ENCODE data around the gene RPS26. TPM values are rescaled to one million over a fixed set of nuclear protein-coding genes. Genes with fewer than 3 reads are reported as not detected.
A peak's percentile ranks its signal among the peaks of the same experiment; 100 is the strongest.
"Not testable (repeated sequence)": the region's sequence is repeated elsewhere in the genome, so short reads cannot be mapped to it uniquely, and the experiment has no call there.

RPS26 gene
- total RNA-seq, 3 donors from 2014 or later, result 28.8 to 81.1 (median 34.5) TPM

DNA sequence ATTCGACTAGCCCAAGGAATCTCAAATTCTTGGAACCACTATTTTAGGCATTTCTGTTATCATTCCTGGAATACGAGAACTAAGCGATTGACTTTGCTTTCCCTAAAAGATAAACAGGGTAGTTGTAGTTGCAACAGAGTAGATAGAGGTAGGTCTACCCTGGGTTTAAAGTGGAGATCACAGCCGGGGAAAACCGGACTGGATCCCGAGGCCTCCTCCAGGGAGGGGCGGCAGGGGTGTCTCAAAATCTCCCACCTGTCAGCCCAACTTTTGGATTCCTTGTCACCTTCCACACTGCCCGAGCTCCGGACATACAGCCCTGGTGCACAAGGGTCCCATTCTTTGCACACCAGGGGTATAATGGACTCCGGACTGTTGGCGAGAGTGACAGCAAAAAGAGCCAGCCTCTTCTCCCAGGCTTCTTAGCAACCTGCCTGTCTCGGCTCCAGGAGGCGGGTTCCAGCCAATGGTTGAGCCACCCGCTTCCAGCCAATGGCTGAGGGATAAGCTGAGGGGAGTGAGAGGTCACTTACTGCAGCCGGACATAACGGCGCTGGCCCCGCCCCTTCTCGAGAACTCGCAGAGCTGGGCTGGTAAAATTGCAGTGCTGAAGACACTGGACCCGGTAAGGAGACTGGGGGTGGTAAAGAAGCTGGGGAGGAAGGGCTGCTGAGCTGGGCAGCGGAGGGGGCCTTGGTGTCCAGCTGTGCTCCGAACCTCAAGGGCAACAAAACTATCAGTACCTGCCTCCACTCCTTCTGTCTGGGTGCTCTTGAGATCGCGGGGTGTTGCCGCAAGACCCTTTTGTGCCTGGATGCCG lies 44.8 kb upstream of the RPS26 start, which contains the start of gene SUOX:
Gene SUOX, plus strand, starts transcription at position 562 of the 820 bp plus-strand sequence. CDS start 4,946 bp downstream, outside the sequence.
- H3K4me3 ChIP-seq, result peak within 1 kb of the TSS; percentile 39
- ATAC-seq (peak; percentile 98), DNase-seq (peak; percentile 95 to 97 (median 95))
- no peaks in the 10 kb centered on the region for H3K9me3 ChIP-seq
- TF ChIP-seq, protein P1, sequence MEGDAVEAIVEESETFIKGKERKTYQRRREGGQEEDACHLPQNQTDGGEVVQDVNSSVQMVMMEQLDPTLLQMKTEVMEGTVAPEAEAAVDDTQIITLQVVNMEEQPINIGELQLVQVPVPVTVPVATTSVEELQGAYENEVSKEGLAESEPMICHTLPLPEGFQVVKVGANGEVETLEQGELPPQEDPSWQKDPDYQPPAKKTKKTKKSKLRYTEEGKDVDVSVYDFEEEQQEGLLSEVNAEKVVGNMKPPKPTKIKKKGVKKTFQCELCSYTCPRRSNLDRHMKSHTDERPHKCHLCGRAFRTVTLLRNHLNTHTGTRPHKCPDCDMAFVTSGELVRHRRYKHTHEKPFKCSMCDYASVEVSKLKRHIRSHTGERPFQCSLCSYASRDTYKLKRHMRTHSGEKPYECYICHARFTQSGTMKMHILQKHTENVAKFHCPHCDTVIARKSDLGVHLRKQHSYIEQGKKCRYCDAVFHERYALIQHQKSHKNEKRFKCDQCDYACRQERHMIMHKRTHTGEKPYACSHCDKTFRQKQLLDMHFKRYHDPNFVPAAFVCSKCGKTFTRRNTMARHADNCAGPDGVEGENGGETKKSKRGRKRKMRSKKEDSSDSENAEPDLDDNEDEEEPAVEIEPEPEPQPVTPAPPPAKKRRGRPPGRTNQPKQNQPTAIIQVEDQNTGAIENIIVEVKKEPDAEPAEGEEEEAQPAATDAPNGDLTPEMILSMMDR (IDR thresholded peaks at IDR 0.05), result no peak
- intact Hi-C loops (cut with DNase I, micrococcal nuclease), result no loop called here
- peaks cover 8% of the 10 kb centered on the region for H3K4me1 ChIP-seq (ENCODE audit: low read depth)
- H3K36me3 ChIP-seq (ENCODE audit: low read depth), result no peaks in the 10 kb centered on the region

DNA sequence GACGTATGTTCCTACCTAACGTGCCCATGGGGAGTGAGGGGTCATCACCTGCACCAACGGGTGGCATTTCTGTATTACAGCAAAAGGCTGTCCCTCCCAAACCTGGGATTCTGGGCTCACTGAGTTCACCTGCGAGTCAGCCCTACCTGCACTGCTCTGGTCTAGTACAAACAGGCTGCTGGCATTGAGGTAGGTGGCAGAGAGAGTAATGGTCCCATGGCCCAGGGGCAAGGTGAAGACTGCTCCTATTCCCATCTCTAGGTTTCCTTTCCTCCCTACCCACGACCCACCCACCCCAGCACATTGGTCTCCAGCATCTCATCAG lies 44.2 kb upstream of the RPS26 start:
- Histone ChIP-seq H3K4me3 (peak overlapping the region; percentile 39), H3K4me1 (ENCODE audit: low read depth) (peaks cover 8% of the 10 kb centered on the region), H3K36me3 (ENCODE audit: low read depth) (no peaks in the 10 kb centered on the region), H3K9me3 (no peaks in the 10 kb centered on the region)
- ATAC-seq (peak; percentile 53), DNase-seq (peak in 1 of 3 donors; percentile 43)
- TF ChIP-seq, protein P1 (IDR thresholded peaks at IDR 0.05), result no peak
- intact Hi-C loops (cut with DNase I, micrococcal nuclease), result no loop called here

DNA sequence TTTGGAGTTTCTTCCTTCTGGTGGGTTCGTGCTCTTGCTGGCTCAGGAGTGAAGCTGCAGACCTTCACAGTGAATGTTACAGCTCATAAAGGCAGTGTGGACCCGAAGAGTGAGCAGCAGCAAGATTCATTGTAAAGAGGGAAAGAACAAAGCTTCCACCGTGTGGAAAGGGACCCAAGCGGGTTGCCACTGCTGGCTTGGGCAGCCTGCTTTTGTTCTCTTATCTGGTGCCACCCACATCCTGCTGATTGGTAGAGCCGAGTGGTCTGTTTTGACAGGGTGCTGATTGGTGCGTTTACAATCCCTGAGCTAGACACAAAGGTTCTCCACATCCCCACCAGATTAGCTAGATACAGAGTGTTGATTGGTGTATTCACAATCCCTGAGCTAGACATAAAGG lies 42.2 kb upstream of the RPS26 start:
- DNase-seq; H3K4me3 ChIP-seq; H3K4me1 ChIP-seq (ENCODE audit: low read depth); intact Hi-C loops (cut with DNase I, micrococcal nuclease); H3K36me3 ChIP-seq (ENCODE audit: low read depth); ATAC-seq; H3K9me3 ChIP-seq: not testable (repeated sequence)

DNA sequence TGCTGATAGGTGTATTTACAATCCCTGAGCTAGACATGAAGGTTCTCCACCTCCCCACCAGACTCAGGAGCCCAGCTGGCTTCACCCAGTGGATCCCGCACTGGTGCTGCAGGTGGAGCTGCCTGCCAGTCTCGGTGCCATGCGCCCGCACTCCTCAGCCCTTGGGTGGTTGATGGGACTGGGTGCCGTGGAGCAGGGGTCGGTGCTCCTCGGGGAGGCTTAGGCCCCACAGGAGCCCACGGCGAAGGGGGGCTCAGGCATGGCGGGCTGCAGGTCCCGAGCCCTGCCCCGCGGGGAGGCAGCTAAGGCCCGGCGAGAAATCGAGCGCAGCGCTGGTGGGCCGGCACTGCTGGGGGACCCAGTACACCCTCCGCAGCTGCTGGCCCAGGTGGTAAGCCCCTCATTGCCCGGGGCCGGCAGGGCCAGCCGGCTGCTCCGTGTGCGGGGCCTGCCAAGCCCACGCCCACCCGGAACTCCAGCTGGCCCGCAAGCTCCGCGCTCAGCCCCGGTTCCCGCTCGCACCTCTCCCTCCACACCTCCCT lies 41.6 kb upstream of the RPS26 start:
- H3K9me3 ChIP-seq; H3K4me3 ChIP-seq; DNase-seq; ATAC-seq; intact Hi-C loops (cut with DNase I, micrococcal nuclease); H3K36me3 ChIP-seq (ENCODE audit: low read depth); H3K4me1 ChIP-seq (ENCODE audit: low read depth): not testable (repeated sequence)

DNA sequence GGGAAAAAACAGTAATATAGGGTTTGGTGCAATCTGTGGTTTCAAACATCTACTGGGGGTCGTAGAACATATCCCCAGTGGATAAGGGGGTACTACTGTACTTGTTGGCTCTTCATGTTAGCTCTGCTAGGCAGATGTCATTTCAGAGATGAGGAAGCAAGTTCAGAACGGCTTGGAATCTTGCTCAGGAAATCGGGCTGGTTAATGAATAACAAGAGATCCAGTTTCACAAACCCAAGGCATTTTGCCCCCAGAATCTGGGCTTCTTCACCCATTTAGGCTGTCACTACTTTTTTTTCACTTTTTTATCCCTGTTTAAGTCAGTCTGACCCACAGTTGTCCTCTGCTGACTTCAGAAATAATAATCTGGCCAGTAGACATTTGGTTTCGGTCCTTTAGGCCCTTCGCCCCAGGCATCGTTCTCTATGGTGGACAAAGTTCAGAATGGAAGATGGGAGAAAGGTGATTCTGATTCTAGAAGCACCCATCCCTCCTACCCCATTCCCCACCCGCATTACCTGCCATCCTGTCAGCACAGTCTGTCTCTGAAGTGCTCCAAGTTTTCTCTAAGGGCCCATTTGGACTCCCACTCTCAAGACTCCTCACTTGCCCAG lies 40.1 kb upstream of the RPS26 start:
- ATAC-seq (peak; percentile 26), DNase-seq (no peak)
- Histone ChIP-seq H3K9me3 (no peaks in the 10 kb centered on the region), H3K4me3 (no peak overlapping the region), H3K36me3 (ENCODE audit: low read depth) (no peaks in the 10 kb centered on the region), H3K4me1 (ENCODE audit: low read depth) (peaks cover 8% of the 10 kb centered on the region)
- intact Hi-C loops (cut with DNase I, micrococcal nuclease), result no loop called here
- TF ChIP-seq, protein P1 (IDR thresholded peaks at IDR 0.05), result no peak

DNA sequence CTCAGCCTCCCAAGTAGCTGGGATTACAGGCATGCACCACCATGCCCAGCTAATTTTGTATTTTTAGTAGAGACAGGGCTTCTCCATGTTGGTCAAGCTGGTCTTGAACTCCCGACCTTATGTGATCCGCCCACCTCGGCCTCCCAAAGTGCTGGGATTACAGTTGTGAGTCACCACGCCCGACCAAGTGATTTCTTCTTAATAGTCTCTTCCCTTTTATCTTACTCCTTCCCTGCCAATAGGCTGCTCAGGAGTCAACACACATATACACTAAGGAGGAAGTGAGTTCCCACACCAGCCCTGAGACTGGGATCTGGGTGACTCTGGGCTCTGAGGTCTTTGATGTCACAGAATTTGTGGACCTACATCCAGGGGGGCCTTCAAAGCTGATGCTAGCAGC lies 38.3 kb upstream of the RPS26 start:
- intact Hi-C loops (cut with DNase I, micrococcal nuclease); H3K4me3 ChIP-seq; ATAC-seq; H3K36me3 ChIP-seq (ENCODE audit: low read depth); DNase-seq; H3K4me1 ChIP-seq (ENCODE audit: low read depth); H3K9me3 ChIP-seq: not testable (repeated sequence)

DNA sequence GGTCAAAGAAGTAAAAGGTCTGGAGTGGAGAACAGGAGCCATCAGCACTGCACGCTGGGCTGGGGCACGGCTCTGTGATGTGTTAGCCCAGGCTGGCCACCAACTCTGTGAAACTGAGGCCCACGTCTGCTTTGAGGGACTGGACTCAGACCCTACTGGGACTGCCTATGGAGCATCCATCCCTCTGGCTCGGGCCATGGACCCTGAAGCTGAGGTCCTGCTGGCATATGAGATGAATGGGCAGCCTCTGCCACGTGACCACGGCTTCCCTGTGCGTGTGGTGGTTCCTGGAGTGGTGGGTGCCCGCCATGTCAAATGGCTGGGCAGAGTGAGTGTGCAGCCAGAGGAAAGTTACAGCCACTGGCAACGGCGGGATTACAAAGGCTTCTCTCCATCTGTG lies 37.5 kb upstream of the RPS26 start:
- intact Hi-C loops (cut with DNase I, micrococcal nuclease), result no loop called here
- peaks cover 8% of the 10 kb centered on the region for H3K4me1 ChIP-seq (ENCODE audit: low read depth)
- H3K4me3 ChIP-seq, result no peak overlapping the region
- TF ChIP-seq, protein P1 (IDR thresholded peaks at IDR 0.05), result no peak
- no peaks in the 10 kb centered on the region for H3K9me3 ChIP-seq
- DNase-seq, result no peak
- ATAC-seq, result no peak
- no peaks in the 10 kb centered on the region for H3K36me3 ChIP-seq (ENCODE audit: low read depth)
